Measurements from ENCODE around the gene ABCA4. TPM values are rescaled to one million over a fixed set of nuclear protein-coding genes. Genes with fewer than 3 reads are reported as not detected.
A peak's percentile ranks its signal among the peaks of the same experiment; 100 is the strongest.

Gene ABCA4
- total and polyA plus RNA-seq, 7 donors, result 0.14 to 1.1 (median 0.16) TPM; not detected in 2

DNA sequence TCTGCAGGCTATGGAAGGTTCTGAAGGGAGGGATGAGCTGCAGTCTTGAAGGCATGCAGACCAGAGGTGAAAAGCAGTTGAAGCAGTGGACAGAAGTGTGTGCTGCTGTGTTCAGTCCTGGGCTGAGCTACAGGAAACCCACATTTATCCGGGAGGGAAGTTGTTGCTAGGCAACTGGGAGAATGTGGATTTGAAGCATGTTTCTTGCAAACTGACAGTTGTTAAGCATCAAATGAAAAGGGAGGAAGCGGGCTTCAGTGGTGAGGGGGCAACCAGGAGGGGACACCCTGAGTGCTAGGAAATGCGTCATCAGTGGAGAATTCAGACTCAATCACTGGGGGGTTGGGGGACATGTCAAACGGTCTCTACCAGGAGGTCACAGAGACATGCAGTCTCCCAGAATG is 28.7 kb downstream of the ABCA4 start:
- no peaks in the 10 kb centered on the region for H3K27me3 ChIP-seq
- H3K27ac ChIP-seq, result peak overlapping the region in 2 of 4 donors; percentile 75 to 90
- WGBS, 2 donors, result 44 to 73% methylated on average over 4 of the region's 4 CpGs
- H3K9me3 ChIP-seq, result no peaks in the 10 kb centered on the region
- DNase-seq, result peak; percentile 60
- intact Hi-C loops (cut with DNase I), result no loop called here
- TF ChIP-seq POLR2A (IDR thresholded peaks at IDR 0.05) (no peak), CTCF (IDR thresholded peaks at IDR 0.05) (no peak), POLR2AphosphoS5 (IDR thresholded peaks at IDR 0.05) (peak in 1 of 4 donors; percentile 30), EP300 (IDR thresholded peaks at IDR 0.05) (no peak)
- no peaks in the 10 kb centered on the region for H3K36me3 ChIP-seq
- H3K4me1 ChIP-seq, result peaks cover 0 to 47% (median 40%) of the 10 kb centered on the region in 4 donors
- H3K4me3 ChIP-seq, result no peak overlapping the region

DNA sequence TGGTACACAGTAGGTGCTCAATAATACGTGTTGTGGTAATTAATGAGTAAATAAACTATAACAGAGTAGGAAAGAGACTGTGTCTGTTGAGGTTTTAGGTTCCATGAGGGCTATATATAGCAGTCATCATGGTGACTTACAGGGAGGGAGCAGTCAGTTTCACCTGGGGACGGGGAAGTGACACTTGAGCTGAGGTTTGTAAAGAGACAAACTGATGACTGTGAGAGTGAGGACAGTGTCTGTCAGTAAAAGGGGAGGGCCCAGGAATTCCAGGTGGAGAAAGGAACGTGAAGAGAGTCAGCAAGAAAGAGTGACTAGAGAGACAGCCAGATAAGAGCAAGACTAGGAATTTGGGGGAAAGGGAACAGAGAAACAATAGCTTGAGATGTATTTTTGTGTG is 30.2 kb downstream of the ABCA4 start:
- intact Hi-C loops (cut with DNase I), result no loop called here
- Histone ChIP-seq H3K9me3 (no peaks in the 10 kb centered on the region), H3K27me3 (no peaks in the 10 kb centered on the region), H3K27ac (no peak overlapping the region), H3K4me3 (no peak overlapping the region), H3K36me3 (no peaks in the 10 kb centered on the region), H3K4me1 (peaks cover 0 to 34% (median 26%) of the 10 kb centered on the region in 4 donors)
- 61 to 62% methylated on average over 3 of the region's 3 CpGs for WGBS, 2 donors
- no peak for TF ChIP-seq POLR2AphosphoS5 (IDR thresholded peaks at IDR 0.05)
- DNase-seq, result peak; percentile 4

DNA sequence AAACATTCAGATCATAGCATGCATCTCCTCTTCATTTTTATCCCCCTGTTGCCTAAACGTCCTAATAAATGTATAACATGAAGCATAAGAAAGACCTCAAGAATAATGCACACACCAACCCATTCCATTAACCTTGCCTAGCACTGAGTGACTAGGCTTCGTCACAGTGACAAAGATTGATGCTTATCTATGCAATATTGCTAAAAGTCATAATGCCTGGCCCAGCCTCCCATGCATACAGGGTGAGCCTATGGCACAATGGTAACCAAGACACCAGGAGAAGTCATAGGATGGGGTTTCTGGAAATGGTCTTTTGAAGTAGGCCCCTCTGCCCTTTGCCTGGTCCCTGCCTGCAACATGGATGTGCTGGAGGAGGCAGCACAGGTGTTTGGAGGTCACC is 33.8 kb downstream of the ABCA4 start:
- intact Hi-C loops (cut with DNase I), result no loop called here
- TF ChIP-seq EP300 (IDR thresholded peaks at IDR 0.05) (no peak), POLR2AphosphoS5 (IDR thresholded peaks at IDR 0.05) (no peak), POLR2A (IDR thresholded peaks at IDR 0.05) (no peak), CTCF (IDR thresholded peaks at IDR 0.05) (no peak)
- Histone ChIP-seq H3K27ac (no peak overlapping the region), H3K4me1 (peaks cover 0 to 4% (median 0%) of the 10 kb centered on the region in 4 donors), H3K27me3 (no peaks in the 10 kb centered on the region), H3K4me3 (no peak overlapping the region), H3K9me3 (no peaks in the 10 kb centered on the region), H3K36me3 (no peaks in the 10 kb centered on the region)
- 66 to 84% methylated on average over 2 of the region's 2 CpGs for WGBS, 2 donors
- no peak for DNase-seq

DNA sequence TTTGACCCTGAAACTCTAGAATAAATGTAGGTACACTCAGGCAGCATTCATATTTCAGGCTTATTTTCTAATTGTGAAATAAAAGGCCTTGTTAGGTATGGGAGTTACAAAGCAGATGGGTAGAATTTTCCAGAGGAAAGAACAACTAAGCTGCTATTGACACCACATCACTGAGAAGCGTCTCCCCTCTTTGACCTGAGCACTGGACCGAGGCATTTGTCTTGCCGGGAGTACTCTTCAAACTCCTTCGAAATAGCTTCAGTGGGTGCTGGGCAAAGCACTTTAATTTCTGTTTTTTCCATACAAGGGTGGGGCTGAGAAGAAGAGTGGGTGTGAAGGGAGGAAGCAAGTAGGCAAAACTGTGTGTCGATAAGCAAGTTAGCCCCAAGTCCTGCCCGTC is 36.4 kb downstream of the ABCA4 start:
- no peaks in the 10 kb centered on the region for H3K27me3 ChIP-seq
- TF ChIP-seq POLR2AphosphoS5 (IDR thresholded peaks at IDR 0.05) (no peak), POLR2A (IDR thresholded peaks at IDR 0.05) (no peak)
- H3K27ac ChIP-seq, result no peak overlapping the region
- no peak overlapping the region for H3K4me3 ChIP-seq
- H3K36me3 ChIP-seq, result no peaks in the 10 kb centered on the region
- no peaks in the 10 kb centered on the region for H3K9me3 ChIP-seq
- 71 to 91% methylated on average over 6 of the region's 6 CpGs for WGBS, 2 donors
- intact Hi-C loops (cut with DNase I), result no loop called here
- H3K4me1 ChIP-seq, result no peaks in the 10 kb centered on the region
- no peak for DNase-seq

GRCh38 chr1:94084085-94084484 is 36.9 kb downstream of the ABCA4 start:
- Histone ChIP-seq H3K4me3 (no peak overlapping the region), H3K27ac (no peak overlapping the region), H3K4me1 (no peaks in the 10 kb centered on the region), H3K36me3 (no peaks in the 10 kb centered on the region), H3K27me3 (no peaks in the 10 kb centered on the region), H3K9me3 (no peaks in the 10 kb centered on the region)
- TF ChIP-seq EP300 (IDR thresholded peaks at IDR 0.05) (no peak), POLR2AphosphoS5 (IDR thresholded peaks at IDR 0.05) (no peak), POLR2A (IDR thresholded peaks at IDR 0.05) (no peak), CTCF (IDR thresholded peaks at IDR 0.05) (no peak)
- intact Hi-C loops (cut with DNase I), result no loop called here
- DNase-seq, result no peak

- Histone ChIP-seq H3K4me3 (no peak overlapping the region), H3K36me3 (no peaks in the 10 kb centered on the region), H3K27me3 (no peaks in the 10 kb centered on the region), H3K4me1 (no peaks in the 10 kb centered on the region), H3K9me3 (no peaks in the 10 kb centered on the region), H3K27ac (no peak overlapping the region)
- no peak for TF ChIP-seq CTCF (IDR thresholded peaks at IDR 0.05)
- no peak for TF ChIP-seq POLR2AphosphoS5 (IDR thresholded peaks at IDR 0.05)
- no peak for TF ChIP-seq EP300 (IDR thresholded peaks at IDR 0.05)
- no peak for TF ChIP-seq POLR2A (IDR thresholded peaks at IDR 0.05)
- intact Hi-C loops (cut with DNase I), result no loop called here
- WGBS, 2 donors, result 21 to 26% methylated on average over 4 of the region's 4 CpGs
- no peak for DNase-seq
Measured at GRCh38 chr1:94083681-94084080, 37.3 kb downstream of the ABCA4 start.
